Forelimb muscle (tissue), 1 donor: ENCODE measurements around the gene ZNF813. TPM values are rescaled to one million over a fixed set of nuclear protein-coding genes. Genes with fewer than 3 reads are reported as not detected.
"Not testable (repeated sequence)": the region's sequence is repeated elsewhere in the genome, so short reads cannot be mapped to it uniquely, and the experiment has no call there.

Source experiments
- DNase-seq: peaks from one replicate; pipeline ENCODE4 v3.0.0-alpha.2; 2013; ENCODE audit warnings: low read depth
- polyA plus RNA-seq: library from polyadenylated mRNA; unstranded; fragments of 120-200 nt; gene quantifications from one replicate; pipeline ENCODE4 v1.2.1, GENCODE V29; 2013; ENCODE audit not compliant: insufficient read length

ZNF813 gene
- polyA plus RNA-seq, 1 donor = 3.0 TPM

DNA sequence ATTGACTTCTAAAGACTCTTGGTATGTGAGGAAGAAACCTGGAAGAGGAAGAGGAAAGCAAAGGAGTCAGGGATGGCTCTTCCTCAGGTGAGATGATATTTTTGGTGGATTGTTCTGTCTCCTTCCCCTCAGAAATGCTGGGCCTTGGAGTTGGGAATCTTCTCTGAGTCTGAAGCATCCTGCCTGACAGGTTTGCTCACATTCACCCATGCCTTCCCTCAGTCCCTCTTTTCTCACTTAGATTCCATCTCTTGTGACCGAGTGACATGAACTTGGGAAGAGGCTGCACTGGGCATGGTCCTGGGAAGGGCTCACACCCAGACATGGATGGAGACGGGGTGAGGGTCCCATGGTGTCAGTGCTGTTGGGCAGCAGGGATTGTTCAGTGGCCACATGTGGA is 16.2 kb downstream of the ZNF813 start:
- DNase-seq = not testable (repeated sequence)

GRCh38 chr19:53485046-53486004 is 17.8 kb downstream of the ZNF813 start:
- no peak for DNase-seq

GRCh38 chr19:53492153-53492552 is 24.6 kb downstream of the ZNF813 start:
- DNase-seq = no peak

DNA sequence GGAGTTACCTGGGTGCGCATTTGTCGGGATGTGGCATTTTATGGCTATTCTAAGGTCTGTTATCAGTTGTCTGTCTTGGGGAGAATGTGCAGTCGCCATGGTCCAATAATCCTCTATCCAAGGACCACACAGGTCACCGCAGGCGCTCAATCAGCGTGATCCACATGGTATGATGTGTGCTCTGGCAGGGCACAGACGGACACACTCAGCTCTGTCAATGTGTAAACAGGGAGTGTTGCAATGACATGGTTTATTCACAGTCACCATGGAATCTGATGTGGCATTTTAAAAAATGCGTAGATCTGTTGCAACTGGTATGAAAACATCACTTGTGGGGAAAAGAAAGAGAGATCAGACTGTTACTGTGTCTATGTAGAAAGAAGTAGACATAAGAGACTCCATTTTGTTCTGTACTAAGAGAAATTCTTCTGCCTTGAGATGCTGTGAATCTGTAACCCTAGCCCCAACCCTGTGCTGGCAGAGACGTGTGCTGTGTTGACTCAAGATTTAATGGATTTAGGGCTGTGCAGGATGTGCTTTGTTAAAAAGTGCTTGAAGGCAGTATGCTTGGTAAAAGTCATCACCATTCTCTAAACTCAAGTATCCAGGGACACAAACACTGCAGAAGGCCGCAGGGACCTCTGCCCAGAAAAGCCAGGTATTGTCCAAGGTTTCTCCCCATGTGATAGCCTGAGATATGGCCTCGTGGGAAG is 29.9 kb downstream of the ZNF813 start:
- DNase-seq = not testable (repeated sequence)

DNA sequence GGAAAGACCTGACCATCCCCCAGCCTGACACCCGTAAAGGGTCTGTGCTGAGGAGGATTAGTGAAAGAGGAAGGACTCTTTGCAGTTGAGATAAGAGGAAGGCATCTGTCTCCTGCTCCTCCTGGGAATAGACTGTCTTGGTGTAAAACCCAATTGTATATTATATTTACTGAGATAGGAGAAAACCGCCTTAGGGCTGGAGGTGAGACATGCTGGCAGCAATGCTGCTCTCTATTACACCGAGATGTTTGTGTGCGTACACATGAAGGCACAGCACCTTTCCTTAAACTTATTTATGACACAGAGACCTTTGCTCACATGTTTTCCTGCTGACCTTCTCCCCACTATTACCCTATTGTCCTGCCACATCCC is 30.5 kb downstream of the ZNF813 start:
- DNase-seq = not testable (repeated sequence)

- not testable (repeated sequence) for DNase-seq
Observed at GRCh38 chr19:53503151-53503550, 35.6 kb downstream of the ZNF813 start.

GRCh38 chr19:53503671-53504364 is 36.3 kb downstream of the ZNF813 start:
- not testable (repeated sequence) for DNase-seq

DNA sequence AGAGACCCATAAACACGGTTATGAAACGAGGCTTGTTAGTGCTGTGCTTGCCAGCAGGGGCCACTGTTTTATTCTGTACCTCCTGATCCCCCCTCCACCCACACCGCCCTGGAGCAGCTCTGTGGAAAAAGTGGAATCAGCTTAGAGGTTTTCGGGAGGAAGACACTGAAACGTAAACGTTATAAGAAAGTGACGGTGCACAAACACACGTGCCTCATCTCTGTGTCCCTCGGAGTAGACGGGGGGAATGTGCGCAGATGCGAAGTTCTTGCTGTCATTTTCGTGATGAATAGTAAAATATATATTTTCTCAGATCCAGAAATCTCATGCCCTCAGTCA is 36.8 kb downstream of the ZNF813 start:
- not testable (repeated sequence) for DNase-seq

GRCh38 chr19:53504885-53505284 is 37.4 kb downstream of the ZNF813 start:
- no peak for DNase-seq

DNA sequence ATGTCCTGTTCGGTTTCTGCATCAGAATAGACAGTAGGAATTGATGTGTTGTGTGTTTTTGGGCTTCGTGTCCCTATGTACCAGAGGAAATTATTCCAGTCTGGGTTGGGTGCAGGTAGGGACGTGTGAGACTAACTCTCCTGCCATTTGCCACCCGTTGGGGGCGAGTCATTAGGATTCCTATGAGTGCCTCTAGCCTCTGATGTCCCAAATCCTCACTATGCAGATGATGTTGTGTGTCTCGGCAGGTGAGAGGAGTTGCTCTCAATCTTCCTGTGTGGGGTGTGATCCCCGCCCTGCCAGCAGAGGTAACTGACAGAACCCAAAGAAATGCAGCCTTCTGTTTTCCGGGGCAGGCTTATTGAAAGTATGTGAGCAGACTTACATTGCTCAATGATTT is 39.2 kb downstream of the ZNF813 start:
- no peak for DNase-seq

DNA sequence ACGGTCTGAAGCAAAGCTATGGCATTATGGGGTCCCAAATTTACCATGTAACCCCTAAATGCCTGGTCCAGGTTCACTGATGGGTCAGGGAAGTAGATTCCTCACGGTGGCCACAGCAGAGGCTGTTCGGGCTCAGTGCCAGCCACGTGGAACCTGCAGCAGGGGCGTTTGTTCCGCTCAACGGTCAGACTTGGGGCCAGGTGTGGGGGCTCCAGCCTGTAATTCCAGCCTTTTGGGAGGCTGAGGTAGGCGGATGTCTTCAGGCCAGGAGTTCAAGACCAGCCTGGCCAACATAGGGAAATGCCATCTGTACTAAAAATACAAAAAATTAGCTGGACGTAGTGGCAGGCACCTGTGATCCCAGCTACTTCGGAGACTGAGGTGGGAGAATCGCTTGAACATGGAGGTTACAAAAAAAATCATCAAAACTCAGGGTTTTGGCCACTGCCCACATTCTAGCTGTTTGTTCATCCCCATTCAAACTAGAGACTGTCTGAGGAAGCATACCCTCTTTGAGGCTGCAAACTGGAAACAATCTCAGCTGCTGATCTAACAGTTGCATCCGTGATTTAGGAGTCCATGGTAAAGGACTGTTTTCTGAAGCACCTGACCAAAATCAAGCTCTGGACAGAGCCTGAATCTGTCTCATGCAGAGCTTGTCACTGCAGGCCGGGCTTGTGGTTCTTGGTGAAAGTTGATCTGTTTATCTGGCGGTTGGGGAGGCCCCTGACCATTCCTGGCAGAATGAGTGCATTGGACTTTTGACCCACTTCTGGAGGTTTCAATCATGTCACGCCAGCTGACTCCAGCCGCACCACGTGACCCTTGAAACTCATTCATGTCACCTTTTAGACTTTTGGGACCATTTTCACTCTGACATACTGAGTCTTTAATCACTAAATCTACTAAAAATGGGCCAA is 40.2 kb downstream of the ZNF813 start:
- DNase-seq = no peak

DNA sequence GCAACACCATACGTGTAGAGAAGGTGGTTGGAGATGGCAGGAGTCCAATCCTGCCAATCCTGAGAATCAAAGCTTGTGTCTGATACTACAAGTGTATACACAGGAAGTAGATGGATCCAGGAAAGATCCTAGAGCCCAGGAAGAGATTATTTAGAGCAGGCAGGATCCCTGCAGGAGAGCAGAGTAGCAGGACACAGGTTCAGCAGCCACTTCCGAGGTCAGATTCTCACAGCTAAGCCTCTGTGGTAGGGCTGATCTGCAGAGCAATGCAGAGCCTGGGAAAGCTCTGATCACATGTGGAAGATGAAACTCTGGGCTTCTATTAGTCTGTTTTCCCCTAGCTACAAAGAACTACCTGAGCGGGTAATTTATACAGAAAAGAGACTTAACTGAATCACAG is 41.9 kb downstream of the ZNF813 start:
- no peak for DNase-seq

DNA sequence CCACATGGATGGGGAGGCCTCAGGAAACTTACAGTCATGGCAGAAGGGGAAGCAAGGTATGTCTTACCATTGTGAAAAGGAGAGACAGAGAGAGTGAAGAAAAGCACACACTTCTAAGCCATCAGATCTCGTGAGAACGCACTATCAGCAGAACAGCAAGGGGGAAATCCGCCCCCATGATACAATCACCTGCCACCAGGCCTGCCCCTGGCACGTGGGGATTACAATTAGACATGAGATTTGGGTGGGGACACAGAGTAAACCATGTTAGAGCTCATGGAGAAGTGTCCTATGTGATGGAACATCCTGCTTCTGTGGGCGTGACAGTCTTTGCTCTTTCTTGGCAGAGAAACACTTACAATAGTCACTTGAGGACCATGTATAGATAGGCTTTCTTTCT is 42.3 kb downstream of the ZNF813 start:
- no peak for DNase-seq

DNA sequence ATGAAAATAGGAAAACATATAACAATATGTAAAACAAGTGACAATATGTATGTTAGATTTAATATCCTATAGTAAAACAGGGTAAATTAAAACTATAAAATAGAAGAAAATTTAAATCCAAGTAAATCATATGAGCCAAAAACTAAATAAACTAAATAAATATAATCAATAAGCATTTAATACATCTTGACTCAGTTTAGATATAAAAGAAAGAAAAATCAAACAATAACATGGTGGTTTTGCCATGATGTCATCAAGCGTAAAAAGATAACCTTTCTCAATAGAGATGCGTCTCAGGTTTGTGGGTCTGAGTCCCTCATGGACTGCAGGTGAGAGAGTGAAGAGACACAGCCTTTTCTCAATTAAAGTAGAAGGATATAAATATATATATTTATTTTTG is 43.8 kb downstream of the ZNF813 start:
- DNase-seq = no peak

- DNase-seq = no peak
Observed at GRCh38 chr19:53511933-53512374, 44.4 kb downstream of the ZNF813 start.

DNA sequence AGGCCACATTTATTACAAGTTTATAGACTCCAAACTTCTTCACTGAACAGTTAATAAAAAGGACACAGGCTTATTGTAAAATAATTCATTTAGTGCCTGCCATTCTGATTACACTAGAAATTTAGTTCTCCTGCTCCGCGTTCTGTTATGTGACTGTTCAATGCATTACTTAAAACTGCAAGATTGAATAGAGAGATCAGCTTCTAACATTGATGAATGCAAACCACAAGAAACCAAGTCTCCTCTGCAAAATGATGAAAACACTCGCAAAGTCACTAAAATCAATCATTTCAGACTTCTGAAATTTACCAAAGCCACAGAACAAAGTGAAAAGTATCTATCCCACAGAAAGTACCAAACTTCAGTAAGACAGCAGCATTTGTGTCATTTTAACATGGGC is 47.5 kb downstream of the ZNF813 start:
- DNase-seq = not testable (repeated sequence)

GRCh38 chr19:53517114-53517741 is 49.7 kb downstream of the ZNF813 start:
- no peak for DNase-seq

DNA sequence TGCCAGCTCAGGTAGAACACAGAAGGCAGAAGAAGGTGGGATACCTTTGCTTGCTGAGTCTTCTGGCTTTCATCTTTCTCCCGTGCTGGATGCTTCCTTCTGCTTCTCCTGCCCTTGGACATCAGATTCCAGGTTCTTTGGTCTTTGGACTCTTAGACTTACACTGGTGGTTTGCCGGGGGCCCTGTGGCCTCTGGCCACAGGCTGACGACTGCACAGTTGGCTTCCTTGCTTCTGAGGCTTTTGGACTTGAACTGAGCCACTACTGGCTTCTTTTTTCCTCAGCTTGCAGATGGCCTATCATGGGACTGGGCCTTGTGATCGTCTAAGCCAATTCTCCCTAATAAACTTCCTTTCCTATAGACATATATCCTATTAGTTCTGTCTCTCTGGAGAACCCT is 50.6 kb downstream of the ZNF813 start:
- DNase-seq = no peak

GRCh38 chr19:53518716-53519115 is 51.2 kb downstream of the ZNF813 start:
- DNase-seq = no peak

DNA sequence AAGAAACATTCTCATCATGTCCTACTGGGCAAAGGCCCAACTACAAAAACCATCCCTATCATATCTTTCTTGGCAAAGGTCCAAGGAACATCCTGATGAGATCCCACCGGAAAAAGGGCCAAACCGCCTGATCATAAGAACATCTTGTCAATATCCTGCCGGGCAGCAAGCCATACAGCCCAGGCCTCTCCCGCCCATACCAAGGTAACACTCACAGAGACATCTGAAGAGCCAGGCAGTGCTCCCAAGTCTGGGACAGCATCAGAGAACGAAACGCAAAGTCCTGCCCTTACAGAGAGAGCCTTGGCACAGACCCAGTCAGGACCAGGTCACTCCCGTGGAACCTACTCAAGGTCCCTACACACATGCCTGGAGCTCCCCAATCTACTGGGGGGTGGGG is 51.9 kb downstream of the ZNF813 start:
- DNase-seq = no peak

DNA sequence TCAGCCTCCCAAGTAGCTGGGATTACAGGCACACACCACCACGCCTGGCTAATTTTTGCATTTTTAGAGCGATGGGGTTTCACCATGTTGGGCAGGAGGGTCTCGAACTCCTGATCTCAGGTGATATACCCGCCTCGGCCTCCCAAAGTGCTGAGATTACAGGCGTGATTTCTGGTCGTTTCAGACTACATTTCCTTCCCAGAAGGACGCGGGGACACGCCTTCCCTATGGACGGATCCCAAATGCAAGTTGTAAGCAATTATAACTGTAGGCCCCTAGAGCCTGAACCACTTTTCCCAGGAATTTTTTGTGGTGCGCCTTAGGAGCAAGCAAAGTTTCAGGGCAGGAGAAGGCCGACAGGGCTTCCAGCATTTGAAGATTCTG is 52.6 kb downstream of the ZNF813 start:
- DNase-seq = no peak
